Right lobe of liver (tissue), 4 donors: ENCODE data around the gene DHRS13.

ENCODE experiments used
- POLR2A ChIP-seq: fragments of 450-650 bp; IDR thresholded peaks from one replicate; pipeline ENCODE4 v1.6.1; 2017; ENCODE audit warnings: antibody characterized with exemption, mild to moderate bottlenecking
- TF ChIP-seq, protein P1 (sequence below), 4 donors: fragments of 200-600 bp in 3 of 4; fragments of 450-650 bp in 1 of 4; IDR thresholded peaks; one replicate each; pipeline versions ENCODE4 v1.5.1 to v1.8.0; 2016 to 2022; ENCODE audit warnings: antibody characterized with exemption in 4 of 4, mild to moderate bottlenecking in 2 of 4
- donor health status: DM: no; HTN: no; CAD: no.
- donor health status: DM: no; HTN: no; CAD: no.
- donor health status: DM: no; HTN: yes; CAD: no.

DNA sequence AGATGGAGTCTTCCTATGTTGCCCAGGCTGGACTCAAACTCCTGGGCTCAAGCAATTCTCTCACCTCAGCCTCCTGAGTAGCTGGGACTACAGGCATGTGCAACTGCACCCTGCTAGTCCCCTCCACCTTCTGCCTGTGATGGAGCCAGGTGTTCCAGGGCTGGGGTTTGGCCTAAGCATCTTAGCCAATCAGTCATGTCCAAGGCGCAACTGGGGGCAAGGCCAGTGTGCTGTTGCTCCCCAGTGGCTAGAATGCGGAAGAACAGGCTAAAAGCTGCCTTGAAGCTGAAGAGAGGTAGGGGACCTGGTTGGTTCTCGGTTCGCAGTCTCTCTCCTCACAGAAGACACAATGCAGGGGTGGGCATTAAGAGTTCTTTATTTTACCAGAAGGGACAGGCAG is 23.9 kb downstream of the DHRS13 start:
- TF ChIP-seq, protein P1, sequence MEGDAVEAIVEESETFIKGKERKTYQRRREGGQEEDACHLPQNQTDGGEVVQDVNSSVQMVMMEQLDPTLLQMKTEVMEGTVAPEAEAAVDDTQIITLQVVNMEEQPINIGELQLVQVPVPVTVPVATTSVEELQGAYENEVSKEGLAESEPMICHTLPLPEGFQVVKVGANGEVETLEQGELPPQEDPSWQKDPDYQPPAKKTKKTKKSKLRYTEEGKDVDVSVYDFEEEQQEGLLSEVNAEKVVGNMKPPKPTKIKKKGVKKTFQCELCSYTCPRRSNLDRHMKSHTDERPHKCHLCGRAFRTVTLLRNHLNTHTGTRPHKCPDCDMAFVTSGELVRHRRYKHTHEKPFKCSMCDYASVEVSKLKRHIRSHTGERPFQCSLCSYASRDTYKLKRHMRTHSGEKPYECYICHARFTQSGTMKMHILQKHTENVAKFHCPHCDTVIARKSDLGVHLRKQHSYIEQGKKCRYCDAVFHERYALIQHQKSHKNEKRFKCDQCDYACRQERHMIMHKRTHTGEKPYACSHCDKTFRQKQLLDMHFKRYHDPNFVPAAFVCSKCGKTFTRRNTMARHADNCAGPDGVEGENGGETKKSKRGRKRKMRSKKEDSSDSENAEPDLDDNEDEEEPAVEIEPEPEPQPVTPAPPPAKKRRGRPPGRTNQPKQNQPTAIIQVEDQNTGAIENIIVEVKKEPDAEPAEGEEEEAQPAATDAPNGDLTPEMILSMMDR (IDR thresholded peaks at IDR 0.05): peak in 3 of 4 donors; percentile 12 to 31 (median 16)
- TF ChIP-seq POLR2A: no peak
